Vagina (tissue), 2 donors: ENCODE data around the gene MAP1B.

Source experiments
- POLR2A ChIP-seq, 2 donors: fragments of 450-650 bp; IDR thresholded peaks; one replicate each; pipeline ENCODE4 v1.6.1; 2017; ENCODE audit warnings: antibody characterized with exemption in 2 of 2, mild to moderate bottlenecking in 2 of 2, moderate library complexity in 2 of 2
- POLR2AphosphoS5 ChIP-seq, 2 donors: sonication (generic); formaldehyde crosslinking; IDR thresholded peaks; one replicate each; pipeline ENCODE4 v1.9.0; 2017; ENCODE audit warnings: antibody characterized with exemption in 2 of 2, mild to moderate bottlenecking in 2 of 2, low read depth in 1 of 2; ENCODE audit not compliant: insufficient read depth in 1 of 2
- TF ChIP-seq, protein P1 (sequence below), 3 experiments: fragments of 450-650 bp in 2 of 3; fragments of 200-600 bp in 1 of 3; sonication (generic) in 1 of 3; IDR thresholded peaks; one replicate each; pipeline ENCODE4 v1.5.1; 2017 to 2019; ENCODE audit warnings: antibody characterized with exemption in 3 of 3, mild to moderate bottlenecking in 2 of 3, moderate library complexity in 2 of 3

DNA sequence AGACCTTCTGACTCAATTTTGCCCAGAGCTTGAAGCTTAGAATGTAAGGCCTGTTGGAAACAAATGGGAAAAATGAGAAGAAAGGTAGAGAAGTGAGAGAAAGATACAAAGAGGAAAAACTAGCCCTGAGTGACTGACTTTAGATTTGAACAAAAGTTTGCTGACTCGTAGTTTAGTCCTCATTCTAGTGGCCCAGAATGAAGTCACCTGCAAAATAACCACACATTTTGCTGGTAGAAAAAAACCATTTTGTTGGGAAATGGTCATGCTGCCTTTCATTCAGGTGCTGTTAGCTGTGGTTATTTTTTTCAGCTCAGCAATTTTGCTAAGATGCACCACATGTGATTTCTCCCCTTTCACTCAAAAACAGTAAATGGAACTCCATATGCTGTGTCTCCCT is 113.8 kb downstream of the MAP1B start:
- TF ChIP-seq POLR2AphosphoS5 (IDR thresholded peaks at IDR 0.05; ENCODE audit: insufficient read depth in 1 of 2, low read depth in 1 of 2), result no peak
- TF ChIP-seq, protein P1, sequence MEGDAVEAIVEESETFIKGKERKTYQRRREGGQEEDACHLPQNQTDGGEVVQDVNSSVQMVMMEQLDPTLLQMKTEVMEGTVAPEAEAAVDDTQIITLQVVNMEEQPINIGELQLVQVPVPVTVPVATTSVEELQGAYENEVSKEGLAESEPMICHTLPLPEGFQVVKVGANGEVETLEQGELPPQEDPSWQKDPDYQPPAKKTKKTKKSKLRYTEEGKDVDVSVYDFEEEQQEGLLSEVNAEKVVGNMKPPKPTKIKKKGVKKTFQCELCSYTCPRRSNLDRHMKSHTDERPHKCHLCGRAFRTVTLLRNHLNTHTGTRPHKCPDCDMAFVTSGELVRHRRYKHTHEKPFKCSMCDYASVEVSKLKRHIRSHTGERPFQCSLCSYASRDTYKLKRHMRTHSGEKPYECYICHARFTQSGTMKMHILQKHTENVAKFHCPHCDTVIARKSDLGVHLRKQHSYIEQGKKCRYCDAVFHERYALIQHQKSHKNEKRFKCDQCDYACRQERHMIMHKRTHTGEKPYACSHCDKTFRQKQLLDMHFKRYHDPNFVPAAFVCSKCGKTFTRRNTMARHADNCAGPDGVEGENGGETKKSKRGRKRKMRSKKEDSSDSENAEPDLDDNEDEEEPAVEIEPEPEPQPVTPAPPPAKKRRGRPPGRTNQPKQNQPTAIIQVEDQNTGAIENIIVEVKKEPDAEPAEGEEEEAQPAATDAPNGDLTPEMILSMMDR (IDR thresholded peaks at IDR 0.05), result no peak
- TF ChIP-seq POLR2A (IDR thresholded peaks at IDR 0.05), result no peak
